Thyroid gland (tissue), 4 donors: ENCODE measurements around the gene TIGD7. TPM values are rescaled to one million over a fixed set of nuclear protein-coding genes. Genes with fewer than 3 reads are reported as not detected.
A peak's percentile ranks its signal among the peaks of the same experiment; 100 is the strongest.

Experiments used
- DNase-seq, 2 donors: peaks; one replicate each; pipeline ENCODE4 v3.0.0-alpha.2; 2019
- H3K27ac ChIP-seq, 3 donors: fragments of 200-600 bp; sonication (generic); 1 replicate in 2 of 3; 2 replicates in 1 of 3; pipeline ENCODE4 v1.5.1; 2016 to 2019; ENCODE audit warnings: mild to moderate bottlenecking in 1 of 3, moderate library complexity in 1 of 3
- H3K27me3 ChIP-seq: fragments of 200-600 bp; sonication (generic); one replicate; pipeline ENCODE4 v1.5.1; 2019
- H3K36me3 ChIP-seq, 2 donors: fragments of 200-600 bp; sonication (generic); one replicate each; pipeline ENCODE4 v1.5.1; 2016 to 2019
- H3K4me1 ChIP-seq, 2 donors: fragments of 200-600 bp; sonication (generic); one replicate each; pipeline ENCODE4 v1.5.1; 2017 to 2019
- H3K4me3 ChIP-seq, 3 donors: fragments of 200-600 bp; sonication (generic); replicated peaks in 1 of 3; 1 replicate in 2 of 3; 2 replicates in 1 of 3; pipeline ENCODE4 v1.5.1; 2016; ENCODE audit warnings: mild to moderate bottlenecking in 1 of 3
- H3K9me3 ChIP-seq: fragments of 200-600 bp; sonication (generic); one replicate; pipeline ENCODE4 v1.5.1; 2017
- POLR2A ChIP-seq, 2 donors: fragments of 450-650 bp; IDR thresholded peaks; one replicate each; pipeline ENCODE4 v1.6.1; 2017; ENCODE audit warnings: antibody characterized with exemption in 2 of 2, mild to moderate bottlenecking in 2 of 2, moderate library complexity in 1 of 2
- WGBS, 2 donors: methylation state at CpG; one replicate each; pipeline ENCODE4 v1.1.5; 2017; 5-methylcytosine and 5-hydroxymethylcytosine counted together
- intact Hi-C: fragments of 100-400 bp; cut with DNase I; formaldehyde crosslinking; loops from one replicate; pipeline ENCODE4 v1.15.1; 2023
- total RNA-seq, 4 donors: library from RNA; depleted of rRNA; stranded (reverse); fragments of >200 nt; gene quantifications; one replicate each; pipeline ENCODE4 v1.2.3, GENCODE V29; 2016
- TF ChIP-seq, protein P1 (sequence below), 6 experiments: fragments of 200-600 bp in 3 of 6; fragments of 450-650 bp in 3 of 6; sonication (generic) in 3 of 6; IDR thresholded peaks; one replicate each; pipeline ENCODE4 v1.5.1; 2016 to 2019; ENCODE audit warnings: antibody characterized with exemption in 6 of 6, mild to moderate bottlenecking in 2 of 6, inconsistent platforms in 1 of 6, moderate library complexity in 1 of 6

The TIGD7 gene
- total RNA-seq, 4 donors from 2014 or later = 8.6 to 16.2 (median 12.7) TPM

DNA sequence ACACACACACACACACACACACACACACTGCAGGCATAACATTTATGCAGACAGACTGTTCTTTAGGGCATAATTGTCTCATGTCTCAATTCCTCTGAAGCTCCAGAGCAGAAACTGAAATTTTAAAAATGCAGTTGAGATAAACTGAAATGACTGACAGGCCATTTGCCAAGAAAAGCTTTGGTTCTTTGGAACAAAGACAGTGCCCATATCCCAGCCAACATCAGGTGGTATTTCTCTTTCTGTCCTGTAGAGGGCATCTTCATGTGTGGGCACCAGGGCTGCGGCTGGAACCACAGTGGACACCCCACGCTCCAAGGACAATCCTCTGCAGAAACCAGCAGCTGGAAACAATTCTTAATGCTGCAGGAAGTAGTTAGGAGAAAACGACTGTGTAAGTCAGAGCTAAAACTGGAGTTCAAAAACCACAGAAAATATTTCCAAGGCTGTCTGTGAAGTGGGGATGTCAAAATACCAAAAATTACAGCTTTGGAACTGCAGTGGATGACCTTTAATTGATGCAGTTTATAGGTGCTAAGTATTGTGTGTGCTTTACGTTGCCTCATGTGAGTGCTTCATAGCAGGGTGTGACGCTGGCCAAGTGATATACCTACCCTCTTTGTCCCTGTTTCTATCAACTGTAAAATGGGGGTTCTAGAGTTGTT, 38.2 kb downstream of the TIGD7 start:
- H3K27ac ChIP-seq = no peak overlapping the region
- peaks cover 0 to 6% of the 10 kb centered on the region in 2 donors for H3K36me3 ChIP-seq
- H3K4me3 ChIP-seq = no peak overlapping the region
- DNase-seq = peak; percentile 19 to 26
- TF ChIP-seq, protein P1, sequence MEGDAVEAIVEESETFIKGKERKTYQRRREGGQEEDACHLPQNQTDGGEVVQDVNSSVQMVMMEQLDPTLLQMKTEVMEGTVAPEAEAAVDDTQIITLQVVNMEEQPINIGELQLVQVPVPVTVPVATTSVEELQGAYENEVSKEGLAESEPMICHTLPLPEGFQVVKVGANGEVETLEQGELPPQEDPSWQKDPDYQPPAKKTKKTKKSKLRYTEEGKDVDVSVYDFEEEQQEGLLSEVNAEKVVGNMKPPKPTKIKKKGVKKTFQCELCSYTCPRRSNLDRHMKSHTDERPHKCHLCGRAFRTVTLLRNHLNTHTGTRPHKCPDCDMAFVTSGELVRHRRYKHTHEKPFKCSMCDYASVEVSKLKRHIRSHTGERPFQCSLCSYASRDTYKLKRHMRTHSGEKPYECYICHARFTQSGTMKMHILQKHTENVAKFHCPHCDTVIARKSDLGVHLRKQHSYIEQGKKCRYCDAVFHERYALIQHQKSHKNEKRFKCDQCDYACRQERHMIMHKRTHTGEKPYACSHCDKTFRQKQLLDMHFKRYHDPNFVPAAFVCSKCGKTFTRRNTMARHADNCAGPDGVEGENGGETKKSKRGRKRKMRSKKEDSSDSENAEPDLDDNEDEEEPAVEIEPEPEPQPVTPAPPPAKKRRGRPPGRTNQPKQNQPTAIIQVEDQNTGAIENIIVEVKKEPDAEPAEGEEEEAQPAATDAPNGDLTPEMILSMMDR (IDR thresholded peaks at IDR 0.05) = peak in 4 of 6 experiments; percentile 36 to 50 (median 40)
- no peak for TF ChIP-seq POLR2A (IDR thresholded peaks at IDR 0.05)
- no peaks in the 10 kb centered on the region for H3K9me3 ChIP-seq
- no peaks in the 10 kb centered on the region for H3K27me3 ChIP-seq
- peaks cover 0 to 10% of the 10 kb centered on the region in 2 donors for H3K4me1 ChIP-seq
- intact Hi-C loops = no loop called here
- WGBS, 2 donors = 57 to 66% methylated on average over 5 of the region's 5 CpGs

DNA sequence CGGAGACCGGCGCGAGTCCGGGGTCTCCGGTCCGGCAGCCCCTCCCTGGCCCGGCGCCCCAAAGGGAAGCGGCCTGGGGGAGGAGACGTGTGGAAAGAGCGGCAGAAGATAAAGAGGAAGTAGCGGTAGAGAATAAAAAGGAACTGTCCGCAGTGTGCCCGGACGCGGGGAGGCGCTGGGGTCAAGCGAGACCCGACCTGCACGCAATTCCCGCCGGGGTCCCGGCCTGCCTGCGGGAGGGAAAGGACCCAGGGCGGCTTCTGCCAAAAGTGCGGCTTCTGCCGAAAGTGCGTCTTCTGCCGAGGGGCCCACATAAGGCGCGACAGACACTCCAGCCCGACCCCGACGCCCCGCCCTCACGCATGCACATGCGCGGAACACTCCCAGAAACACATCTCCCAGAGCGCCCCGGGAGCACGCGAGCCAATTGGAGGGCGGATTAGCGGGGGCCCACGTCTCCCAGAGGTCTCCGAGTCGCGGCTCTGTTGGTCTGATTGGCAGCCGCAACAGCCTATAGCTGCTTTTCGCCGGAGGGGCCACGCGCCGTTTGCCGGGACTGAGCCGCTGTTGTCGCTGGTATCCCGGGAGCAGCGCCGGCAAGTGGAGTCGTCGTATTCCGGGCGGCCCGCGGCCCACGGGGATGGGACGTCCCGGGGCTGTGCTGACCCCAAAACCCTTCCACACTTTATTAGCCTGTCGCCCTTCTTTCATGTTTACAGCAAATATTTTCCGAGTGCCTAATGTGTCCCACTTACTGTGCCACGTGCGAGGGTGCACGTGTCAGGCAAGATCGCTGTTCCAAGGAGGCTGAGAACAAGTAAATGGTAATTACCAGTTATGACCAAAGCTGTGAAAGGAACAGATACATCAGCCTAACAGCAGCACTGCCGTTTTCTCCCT, 40.8 kb downstream of the TIGD7 start:
- TF ChIP-seq, protein P1 (IDR thresholded peaks at IDR 0.05) = peak in 3 of 6 experiments; percentile 25 to 43 (median 26)
- TF ChIP-seq POLR2A (IDR thresholded peaks at IDR 0.05) = peak in 1 of 2 donors; percentile 83
- Histone ChIP-seq H3K4me3 (peak overlapping the region; percentile 33 to 94 (median 58)), H3K27ac (peak overlapping the region; percentile 91 to 93 (median 92)), H3K9me3 (no peaks in the 10 kb centered on the region), H3K36me3 (peaks cover 0 to 6% of the 10 kb centered on the region in 2 donors), H3K4me1 (peaks cover 0 to 10% of the 10 kb centered on the region in 2 donors), H3K27me3 (no peaks in the 10 kb centered on the region)
- peak; percentile 98 for DNase-seq
- intact Hi-C loops = no loop called here
- 2 to 6% methylated on average over 31 to 34 of the region's 77 CpGs for WGBS, 2 donors

DNA sequence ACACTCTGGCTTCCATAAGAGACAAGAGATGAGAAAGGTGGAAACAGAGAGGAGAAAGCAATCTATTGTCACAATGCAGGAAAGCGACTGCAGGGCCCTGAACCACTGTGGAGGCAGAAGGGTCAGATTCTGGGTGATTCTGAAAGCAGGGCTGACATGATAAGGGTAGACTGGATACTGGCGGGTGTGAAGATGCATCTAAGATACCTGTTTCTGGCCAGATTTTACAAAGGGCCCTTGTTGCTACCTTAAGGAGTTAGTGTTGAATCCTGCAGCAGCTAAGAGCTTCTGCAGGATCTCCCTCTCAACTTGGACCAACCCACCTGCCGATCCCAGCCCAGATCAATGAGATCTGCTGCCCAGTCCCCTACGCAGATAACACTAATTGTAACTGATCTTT, 42.7 kb downstream of the TIGD7 start:
- 92 to 93% methylated on average over 4 of the region's 4 CpGs for WGBS, 2 donors
- Histone ChIP-seq H3K36me3 (no peaks in the 10 kb centered on the region), H3K4me3 (no peak overlapping the region), H3K27ac (no peak overlapping the region), H3K9me3 (no peaks in the 10 kb centered on the region), H3K4me1 (peaks cover 0 to 10% of the 10 kb centered on the region in 2 donors), H3K27me3 (no peaks in the 10 kb centered on the region)
- TF ChIP-seq, protein P1 (IDR thresholded peaks at IDR 0.05) = no peak
- TF ChIP-seq POLR2A (IDR thresholded peaks at IDR 0.05) = no peak
- DNase-seq = no peak
- intact Hi-C loops = no loop called here

DNA sequence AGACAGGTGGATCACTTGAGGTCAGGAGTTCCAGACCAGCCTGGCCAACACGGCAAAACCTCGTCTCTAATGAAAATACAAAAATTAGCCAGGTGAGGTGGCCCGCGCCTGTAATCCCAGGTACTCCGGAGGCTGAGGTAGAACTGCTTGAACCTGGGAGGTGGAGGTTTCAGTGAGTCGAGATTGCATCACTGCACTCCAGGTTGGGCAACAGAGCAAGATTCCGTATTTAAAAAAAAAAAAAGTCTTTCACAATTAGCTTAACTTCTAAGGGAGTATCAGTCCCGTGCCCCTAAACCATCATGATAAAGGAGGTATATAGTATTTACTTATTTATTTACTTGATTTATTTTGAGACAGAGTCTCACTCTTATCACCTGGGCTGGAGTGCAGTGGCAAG, 45.4 kb downstream of the TIGD7 start:
- no peaks in the 10 kb centered on the region for H3K36me3 ChIP-seq
- TF ChIP-seq, protein P1 (IDR thresholded peaks at IDR 0.05) = no peak
- TF ChIP-seq POLR2A (IDR thresholded peaks at IDR 0.05) = no peak
- intact Hi-C loops = no loop called here
- H3K27me3 ChIP-seq = no peaks in the 10 kb centered on the region
- WGBS, 2 donors = 82 to 87% methylated on average over 8 of the region's 8 CpGs
- DNase-seq = no peak
- no peak overlapping the region for H3K4me3 ChIP-seq
- no peak overlapping the region for H3K27ac ChIP-seq
- H3K9me3 ChIP-seq = no peaks in the 10 kb centered on the region
- H3K4me1 ChIP-seq = peaks cover 0 to 2% of the 10 kb centered on the region in 2 donors
